Peyer's patch (tissue), 4 donors: ENCODE results near the gene TMEM131L.

Experiments used
- CTCF ChIP-seq, 6 experiments: fragments of 450-650 bp in 4 of 6; fragments of 200-600 bp in 2 of 6; sonication (generic) in 1 of 6; IDR thresholded peaks; one replicate each; pipeline ENCODE4 v1.5.1; 2017 to 2019; ENCODE audit warnings: antibody characterized with exemption in 6 of 6, mild to moderate bottlenecking in 3 of 6, moderate library complexity in 1 of 6
- POLR2A ChIP-seq, 2 donors: fragments of 450-650 bp; IDR thresholded peaks; one replicate each; pipeline ENCODE4 v1.5.1; 2017; ENCODE audit warnings: antibody characterized with exemption in 2 of 2, mild to moderate bottlenecking in 2 of 2, moderate library complexity in 2 of 2

DNA sequence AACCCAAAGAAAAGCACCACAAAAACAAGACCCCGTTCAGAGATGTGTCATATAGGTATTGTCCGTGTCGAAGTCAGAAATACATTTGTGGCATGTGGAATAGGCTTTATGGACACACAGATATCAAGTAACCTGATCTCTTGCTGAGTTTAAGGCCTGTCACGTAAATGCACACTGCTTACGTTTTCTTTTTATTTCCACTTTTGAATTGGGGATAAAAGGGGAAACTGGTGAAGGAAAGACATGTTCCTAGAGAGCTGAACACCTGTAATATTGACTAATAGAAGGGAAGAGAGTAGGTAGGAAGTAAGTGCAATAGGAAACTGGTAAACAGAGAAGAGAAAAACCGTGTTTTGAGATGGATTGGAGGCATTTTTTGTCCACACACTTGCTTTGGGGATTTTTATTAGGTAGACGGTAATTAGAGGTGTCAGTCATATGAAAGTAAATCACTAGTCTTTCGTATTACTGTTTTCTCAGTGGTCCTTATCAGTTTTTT is 24.9 kb downstream of the TMEM131L start:
- no peak for TF ChIP-seq POLR2A (IDR thresholded peaks at IDR 0.05)
- no peak for TF ChIP-seq CTCF (IDR thresholded peaks at IDR 0.05)
